Stomach (tissue), 4 donors: Measurements from ENCODE around the gene ABCA1.

Source experiments
- EP300 ChIP-seq: sonication (generic); formaldehyde crosslinking; IDR thresholded peaks from one replicate; pipeline ENCODE4 v1.6.1; 2017; ENCODE audit warnings: antibody characterized with exemption
- POLR2A ChIP-seq, 4 donors: fragments of 450-650 bp; IDR thresholded peaks; one replicate each; pipeline ENCODE4 v1.6.1; 2016; ENCODE audit warnings: antibody characterized with exemption in 4 of 4, control low read depth in 2 of 4, mild to moderate bottlenecking in 1 of 4, moderate library complexity in 1 of 4
- POLR2AphosphoS5 ChIP-seq, 3 donors: sonication (generic); formaldehyde crosslinking; IDR thresholded peaks; one replicate each; pipeline ENCODE4 v1.6.1; 2016; ENCODE audit warnings: antibody characterized with exemption in 3 of 3
- TF ChIP-seq, protein P1 (sequence below), 7 experiments: fragments of 450-650 bp in 4 of 7; fragments of 200-600 bp in 3 of 7; sonication (generic) in 3 of 7; IDR thresholded peaks; one replicate each; pipeline ENCODE4 v1.5.1; 2016 to 2019; ENCODE audit warnings: antibody characterized with exemption in 7 of 7, control low read depth in 2 of 7, mild to moderate bottlenecking in 1 of 7

DNA sequence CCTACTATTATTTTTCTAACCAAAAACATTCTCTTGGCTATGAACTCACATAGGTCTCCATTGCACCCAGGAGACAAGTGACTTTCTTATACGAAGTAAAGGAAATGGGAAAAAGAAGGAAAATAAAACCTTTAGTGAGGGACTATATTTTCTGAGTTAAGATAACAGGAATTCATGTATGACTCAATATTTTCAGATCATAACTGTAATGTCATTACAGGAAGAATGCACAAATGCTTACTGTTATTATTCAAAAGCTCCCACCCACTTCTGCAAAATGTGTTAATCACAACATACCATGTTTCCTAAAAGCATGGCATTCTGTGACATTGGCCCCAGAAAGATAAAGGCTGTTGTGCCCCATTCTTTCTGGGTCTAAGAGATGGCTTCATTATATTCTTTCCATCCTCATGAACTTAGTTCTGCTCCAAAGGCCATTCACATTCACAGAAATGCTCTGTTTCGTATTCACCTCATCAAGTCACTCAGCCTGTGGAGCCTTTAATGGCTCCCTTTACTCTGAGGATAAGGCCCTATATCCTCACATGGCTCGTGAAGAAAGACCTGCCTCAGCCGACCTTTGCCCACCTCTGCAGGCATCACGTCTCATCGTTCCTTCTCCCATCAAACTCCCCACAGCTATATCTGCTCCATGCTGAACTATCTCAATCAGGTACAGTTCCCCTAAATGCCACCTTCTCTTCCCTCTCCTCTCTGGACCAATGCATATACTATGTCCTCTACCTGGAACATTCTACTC, 77.0 kb downstream of the ABCA1 start:
- TF ChIP-seq, protein P1, sequence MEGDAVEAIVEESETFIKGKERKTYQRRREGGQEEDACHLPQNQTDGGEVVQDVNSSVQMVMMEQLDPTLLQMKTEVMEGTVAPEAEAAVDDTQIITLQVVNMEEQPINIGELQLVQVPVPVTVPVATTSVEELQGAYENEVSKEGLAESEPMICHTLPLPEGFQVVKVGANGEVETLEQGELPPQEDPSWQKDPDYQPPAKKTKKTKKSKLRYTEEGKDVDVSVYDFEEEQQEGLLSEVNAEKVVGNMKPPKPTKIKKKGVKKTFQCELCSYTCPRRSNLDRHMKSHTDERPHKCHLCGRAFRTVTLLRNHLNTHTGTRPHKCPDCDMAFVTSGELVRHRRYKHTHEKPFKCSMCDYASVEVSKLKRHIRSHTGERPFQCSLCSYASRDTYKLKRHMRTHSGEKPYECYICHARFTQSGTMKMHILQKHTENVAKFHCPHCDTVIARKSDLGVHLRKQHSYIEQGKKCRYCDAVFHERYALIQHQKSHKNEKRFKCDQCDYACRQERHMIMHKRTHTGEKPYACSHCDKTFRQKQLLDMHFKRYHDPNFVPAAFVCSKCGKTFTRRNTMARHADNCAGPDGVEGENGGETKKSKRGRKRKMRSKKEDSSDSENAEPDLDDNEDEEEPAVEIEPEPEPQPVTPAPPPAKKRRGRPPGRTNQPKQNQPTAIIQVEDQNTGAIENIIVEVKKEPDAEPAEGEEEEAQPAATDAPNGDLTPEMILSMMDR (IDR thresholded peaks at IDR 0.05), result no peak
- no peak for TF ChIP-seq POLR2A (IDR thresholded peaks at IDR 0.05)
- TF ChIP-seq POLR2AphosphoS5 (IDR thresholded peaks at IDR 0.05), result no peak
- TF ChIP-seq EP300, result no peak
